Left ventricle myocardium inferior (tissue), 1 donor: ENCODE results near the gene ZBTB44. TPM values are rescaled to one million over a fixed set of nuclear protein-coding genes. Genes with fewer than 3 reads are reported as not detected.

Source experiments
- DNase-seq: peaks from one replicate; pipeline ENCODE4 v3.0.0-alpha.2; 2020
- H3K27ac ChIP-seq: fragments of 200-600 bp; replicated peaks from 2 replicates; pipeline ENCODE4 v1.8.0; 2021
- H3K27me3 ChIP-seq: fragments of 200-600 bp; 2 replicates; pipeline ENCODE4 v1.8.0; 2021; ENCODE audit warnings: low read depth
- H3K36me3 ChIP-seq: fragments of 200-600 bp; 2 replicates; pipeline ENCODE4 v1.8.0; 2021
- H3K4me1 ChIP-seq: fragments of 200-600 bp; 2 replicates; pipeline ENCODE4 v1.8.0; 2021
- H3K4me3 ChIP-seq: fragments of 200-600 bp; 2 replicates; pipeline ENCODE4 v1.8.0; 2021; ENCODE audit warnings: mild to moderate bottlenecking, moderate library complexity
- H3K9me3 ChIP-seq: fragments of 200-600 bp; replicated peaks from 2 replicates; pipeline ENCODE4 v1.8.0; 2021
- CTCF ChIP-seq: fragments of 200-600 bp; IDR thresholded peaks from 2 replicates; pipeline ENCODE4 v1.8.0; 2021; ENCODE audit warnings: antibody characterized with exemption, mild to moderate bottlenecking, borderline replicate concordance
- intact Hi-C: fragments of 100-400 bp; cut with micrococcal nuclease; formaldehyde crosslinking; loops from one replicate; pipeline ENCODE4 v1.11.0; 2022
- total RNA-seq: library from RNA; stranded (reverse); fragmentation: NEBNext Ultra II Directional; extraction: Animal tissue kit (Norgen Biotek cat#: 25700); gene quantifications from one replicate; pipeline ENCODE4 v1.2.1, GENCODE V29; 2021
- donor health status: DM: no; HTN: yes; CAD: no; lungs with severe emphysema.

The ZBTB44 gene
- total RNA-seq, 1 donor from 2014 or later: 40.5 TPM

- DNase-seq: no peak
- H3K36me3 ChIP-seq: no peaks in the 10 kb centered on the region
- intact Hi-C loops: no loop called here
Observed at GRCh38 chr11:130220311-130221035, 94.2 kb downstream of the ZBTB44 start.

GRCh38 chr11:130219148-130219547 is 95.6 kb downstream of the ZBTB44 start:
- no peak for TF ChIP-seq CTCF
- Histone ChIP-seq H3K27me3 (peaks cover 25% of the 10 kb centered on the region), H3K36me3 (no peaks in the 10 kb centered on the region), H3K27ac (no peak overlapping the region), H3K9me3 (no peaks in the 10 kb centered on the region), H3K4me1 (no peaks in the 10 kb centered on the region), H3K4me3 (no peak overlapping the region)
- intact Hi-C loops: loop anchor here (10.0 kb wide), 1 partner anchor 206 kb away; the partner anchor contains the start of gene ADAMTS8
- DNase-seq: no peak

More at GRCh38 chr11:130220311-130221035, 94.2 kb downstream of the ZBTB44 start:
- Histone ChIP-seq H3K27ac (no peak overlapping the region), H3K27me3 (peaks cover 17% of the 10 kb centered on the region), H3K4me3 (no peak overlapping the region), H3K4me1 (no peaks in the 10 kb centered on the region), H3K9me3 (no peaks in the 10 kb centered on the region)
- no peak for TF ChIP-seq CTCF

DNA sequence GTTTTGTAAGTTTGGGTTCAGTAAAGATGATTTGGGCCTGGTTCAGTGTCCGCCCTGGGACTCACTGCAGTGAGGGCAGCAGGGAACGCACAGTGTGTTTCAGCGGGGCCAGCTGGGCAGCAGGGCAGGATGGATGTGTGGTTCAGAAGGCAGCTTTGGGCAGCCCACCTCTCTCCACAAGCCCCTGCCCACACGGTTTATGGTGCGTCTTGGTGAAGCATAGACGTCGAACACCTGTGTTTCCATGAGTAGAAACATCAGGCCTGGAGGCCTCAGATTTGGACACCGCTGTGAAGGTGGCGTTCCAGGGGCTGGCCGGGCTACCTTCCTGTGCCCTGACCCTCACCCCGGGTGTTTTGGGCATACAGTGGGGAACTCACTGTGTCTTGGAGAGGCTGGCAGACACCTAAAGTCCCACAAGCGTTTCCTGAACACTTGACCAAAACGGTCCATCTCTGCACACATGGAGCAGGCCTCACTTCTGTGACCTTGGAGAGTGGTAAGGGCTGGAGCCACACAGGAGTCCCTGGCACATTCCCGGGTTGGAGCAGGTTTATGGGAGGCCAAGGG is 96.1 kb downstream of the ZBTB44 start:
- H3K27me3 ChIP-seq: peaks cover 25% of the 10 kb centered on the region
- H3K4me1 ChIP-seq: no peaks in the 10 kb centered on the region
- H3K4me3 ChIP-seq: no peak overlapping the region
- H3K36me3 ChIP-seq: no peaks in the 10 kb centered on the region
- TF ChIP-seq CTCF: no peak
- H3K9me3 ChIP-seq: no peaks in the 10 kb centered on the region
- intact Hi-C loops: loop anchor here (10.0 kb wide), 1 partner anchor 206 kb away; the partner anchor contains the start of gene ADAMTS8
- no peak for DNase-seq
- H3K27ac ChIP-seq: no peak overlapping the region

DNA sequence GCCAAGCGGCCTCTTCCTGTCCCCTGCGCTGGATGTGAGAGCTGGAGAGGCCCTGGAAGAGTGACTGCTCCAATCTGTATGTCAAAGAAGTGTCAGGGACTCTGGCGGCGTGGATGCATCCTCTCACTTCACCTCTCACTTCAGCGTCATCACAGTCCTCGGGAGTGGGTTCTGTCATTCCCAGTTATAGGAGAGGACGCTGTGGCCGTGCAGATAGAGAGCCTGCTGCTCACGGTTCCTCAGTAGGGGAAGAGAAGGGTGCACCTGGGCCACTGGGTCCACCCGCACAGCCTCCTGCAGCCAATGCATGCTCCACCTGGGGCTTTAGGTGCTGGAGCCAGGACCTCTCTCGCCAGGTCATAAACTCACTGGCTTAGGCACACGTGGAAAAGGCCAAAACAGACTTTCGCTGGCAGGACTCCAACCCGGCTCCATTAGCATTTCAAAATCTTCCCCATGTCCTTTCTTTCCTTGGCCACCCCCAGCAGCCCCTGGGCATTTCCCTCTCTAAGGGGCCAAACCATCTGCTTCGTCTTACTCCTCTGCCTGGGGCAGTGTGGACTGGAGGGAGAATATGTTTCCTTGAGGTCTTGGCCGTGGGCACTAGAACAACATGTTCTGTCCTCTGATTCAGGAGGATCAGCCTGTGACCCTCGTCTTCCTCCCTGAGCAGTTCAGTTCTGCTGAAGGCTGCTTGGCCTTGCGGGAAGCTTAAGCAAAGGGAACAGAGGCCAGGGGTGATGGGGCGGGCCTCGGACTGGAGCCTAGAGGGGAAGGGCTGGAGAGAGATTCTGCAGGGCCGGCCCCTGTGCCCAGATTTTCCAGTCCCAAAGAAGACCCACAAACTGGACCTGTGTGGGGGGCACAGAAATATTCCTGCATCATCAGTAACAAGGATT is 97.3 kb downstream of the ZBTB44 start:
- intact Hi-C loops: loop anchor here (10.0 kb wide), 1 partner anchor 207 kb away; the partner anchor contains the start of gene ADAMTS8
- no peak for DNase-seq
- H3K4me3 ChIP-seq: no peak overlapping the region
- TF ChIP-seq CTCF: no peak
- no peak overlapping the region for H3K27ac ChIP-seq
- peaks cover 6% of the 10 kb centered on the region for H3K4me1 ChIP-seq
- H3K36me3 ChIP-seq: no peaks in the 10 kb centered on the region
- no peaks in the 10 kb centered on the region for H3K9me3 ChIP-seq
- peaks cover 29% of the 10 kb centered on the region for H3K27me3 ChIP-seq

DNA sequence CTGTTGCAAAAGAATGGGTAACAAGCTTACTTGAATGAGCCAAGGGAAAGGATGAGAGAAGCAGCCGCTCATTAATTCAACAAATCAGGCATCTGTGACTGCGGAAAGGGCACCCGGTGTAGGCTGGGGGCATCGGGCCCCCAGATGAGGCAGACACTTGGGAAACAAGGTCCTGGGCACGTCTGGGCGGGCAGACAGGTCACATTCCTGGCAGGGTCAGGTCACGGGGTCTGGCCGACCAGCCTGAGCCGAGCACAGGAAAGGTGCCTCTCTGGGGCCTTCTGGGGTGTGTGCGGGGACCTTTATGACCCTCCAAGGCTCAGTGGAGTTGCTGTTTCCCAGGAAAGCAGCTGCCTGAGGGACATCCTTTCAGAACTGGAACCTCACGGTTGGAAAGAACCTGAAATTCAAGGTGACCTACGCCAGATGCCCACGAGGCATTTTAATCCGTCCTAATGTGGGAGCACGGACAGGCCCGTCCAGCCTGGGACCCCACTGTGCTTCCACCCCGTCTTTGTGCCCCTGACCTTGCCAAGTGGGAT is 98.1 kb downstream of the ZBTB44 start:
- no peaks in the 10 kb centered on the region for H3K36me3 ChIP-seq
- H3K4me1 ChIP-seq: peaks cover 6% of the 10 kb centered on the region
- no peak overlapping the region for H3K4me3 ChIP-seq
- no peaks in the 10 kb centered on the region for H3K9me3 ChIP-seq
- no peak overlapping the region for H3K27ac ChIP-seq
- no peak for TF ChIP-seq CTCF
- peaks cover 34% of the 10 kb centered on the region for H3K27me3 ChIP-seq
- no peak for DNase-seq
- intact Hi-C loops: loop anchor here (10.0 kb wide), 1 partner anchor 208 kb away; the partner anchor contains the start of gene ADAMTS8
